ENCODE measurements around the gene AGAP2.
"Not testable (repeated sequence)": the region's sequence is repeated elsewhere in the genome, so short reads cannot be mapped to it uniquely, and the experiment has no call there.

AGAP2 gene

GRCh38 chr12:57721846-57722608 lies 16.5 kb downstream of the AGAP2 start:
- peaks cover 32 to 43% of the 10 kb centered on the region in 2 experiments for H3K36me3 ChIP-seq (ENCODE audit: control insufficient read depth in 1 of 2, insufficient read depth in 2 of 2, low read length in 2 of 2)
- no CpG with 5 or more reads among the region's 16 CpGs for WGBS (ENCODE audit: extremely low coverage, insufficient coverage, insufficient read length)
- H3K18ac ChIP-seq (ENCODE audit: low read length); H2AK5ac ChIP-seq (ENCODE audit: low read length); H2BK120ac ChIP-seq (ENCODE audit: insufficient read depth, low read length, poor library complexity); H3K4ac ChIP-seq (ENCODE audit: low read depth, low read length); DNase-seq; H4K8ac ChIP-seq (ENCODE audit: low read depth, low read length); H3K79me1 ChIP-seq (ENCODE audit: low read length); H3K4me2 ChIP-seq (ENCODE audit: low read length); H3K9ac ChIP-seq (ENCODE audit: low read length); H3K23ac ChIP-seq (ENCODE audit: low read length); H3K27ac ChIP-seq (ENCODE audit: low read depth, low read length); H3K4me3 ChIP-seq (ENCODE audit: low read depth, low read length); H3K14ac ChIP-seq (ENCODE audit: low read length); H2BK12ac ChIP-seq (ENCODE audit: low read length); H3K9me3 ChIP-seq (ENCODE audit: insufficient read depth, low read depth, low read length); H2AFZ ChIP-seq (ENCODE audit: insufficient read depth, low read length, poor library complexity); H2BK5ac ChIP-seq (ENCODE audit: low read depth, low read length, poor library complexity); H3K79me2 ChIP-seq (ENCODE audit: control insufficient read depth, insufficient read depth, low read length, poor library complexity); H4K12ac ChIP-seq (ENCODE audit: low read depth, low read length); H4K91ac ChIP-seq (ENCODE audit: low read depth, low read length): not testable (repeated sequence)
- H3K27me3 ChIP-seq (ENCODE audit: insufficient read depth, low read length) = peaks cover 12% of the 10 kb centered on the region
- H3K4me1 ChIP-seq (ENCODE audit: control insufficient read depth in 1 of 2, insufficient read depth in 2 of 2, low read length in 2 of 2) = peaks cover 7 to 12% of the 10 kb centered on the region in 2 experiments

GRCh38 chr12:57720606-57721595 lies 17.6 kb downstream of the AGAP2 start:
- Histone ChIP-seq H3K79me2 (ENCODE audit: control insufficient read depth, insufficient read depth, low read length, poor library complexity) (no peaks in the 10 kb centered on the region), H2AK5ac (ENCODE audit: low read length) (no peak overlapping the region), H4K8ac (ENCODE audit: low read depth, low read length) (no peak overlapping the region), H4K91ac (ENCODE audit: low read depth, low read length) (no peak overlapping the region), H3K9me3 (ENCODE audit: insufficient read depth, low read depth, low read length) (peaks cover 4% of the 10 kb centered on the region), H2AFZ (ENCODE audit: insufficient read depth, low read length, poor library complexity) (no peak overlapping the region), H3K4me2 (ENCODE audit: low read length) (no peak overlapping the region), H3K27ac (ENCODE audit: low read depth, low read length) (no peak overlapping the region), H3K4me3 (ENCODE audit: low read depth, low read length) (no peak overlapping the region), H3K14ac (ENCODE audit: low read length) (no peak overlapping the region), H4K12ac (ENCODE audit: low read depth, low read length) (no peak overlapping the region), H2BK5ac (ENCODE audit: low read depth, low read length, poor library complexity) (no peak overlapping the region), H3K36me3 (ENCODE audit: control insufficient read depth in 1 of 2, insufficient read depth in 2 of 2, low read length in 2 of 2) (peaks cover 39 to 51% of the 10 kb centered on the region in 2 experiments), H3K4ac (ENCODE audit: low read depth, low read length) (no peak overlapping the region), H3K9ac (ENCODE audit: low read length) (no peak overlapping the region), H3K27me3 (ENCODE audit: insufficient read depth, low read length) (peaks cover 2% of the 10 kb centered on the region), H3K23ac (ENCODE audit: low read length) (no peak overlapping the region), H3K79me1 (ENCODE audit: low read length) (no peaks in the 10 kb centered on the region), H3K18ac (ENCODE audit: low read length) (no peak overlapping the region), H2BK12ac (ENCODE audit: low read length) (no peak overlapping the region), H3K4me1 (ENCODE audit: control insufficient read depth in 1 of 2, insufficient read depth in 2 of 2, low read length in 2 of 2) (peaks cover 1% of the 10 kb centered on the region in 2 experiments), H2BK120ac (ENCODE audit: insufficient read depth, low read length, poor library complexity) (no peak overlapping the region)
- no CpG with 5 or more reads among the region's 11 CpGs for WGBS (ENCODE audit: extremely low coverage, insufficient coverage, insufficient read length)
- DNase-seq = no peak

GRCh38 chr12:57719777-57720605 lies 18.6 kb downstream of the AGAP2 start:
- Histone ChIP-seq H3K4me2 (ENCODE audit: low read length) (no peak overlapping the region), H2BK12ac (ENCODE audit: low read length) (no peak overlapping the region), H2AK5ac (ENCODE audit: low read length) (no peak overlapping the region), H2BK120ac (ENCODE audit: insufficient read depth, low read length, poor library complexity) (no peak overlapping the region), H3K9me3 (ENCODE audit: insufficient read depth, low read depth, low read length) (peaks cover 4% of the 10 kb centered on the region), H3K79me1 (ENCODE audit: low read length) (no peaks in the 10 kb centered on the region), H3K9ac (ENCODE audit: low read length) (no peak overlapping the region), H3K27ac (ENCODE audit: low read depth, low read length) (no peak overlapping the region), H2BK5ac (ENCODE audit: low read depth, low read length, poor library complexity) (no peak overlapping the region), H3K36me3 (ENCODE audit: control insufficient read depth in 1 of 2, insufficient read depth in 2 of 2, low read length in 2 of 2) (peaks cover 43 to 58% of the 10 kb centered on the region in 2 experiments), H3K79me2 (ENCODE audit: control insufficient read depth, insufficient read depth, low read length, poor library complexity) (no peaks in the 10 kb centered on the region), H3K27me3 (ENCODE audit: insufficient read depth, low read length) (peaks cover 2% of the 10 kb centered on the region), H3K14ac (ENCODE audit: low read length) (no peak overlapping the region), H3K4me1 (ENCODE audit: control insufficient read depth in 1 of 2, insufficient read depth in 2 of 2, low read length in 2 of 2) (no peaks in the 10 kb centered on the region), H3K23ac (ENCODE audit: low read length) (no peak overlapping the region), H2AFZ (ENCODE audit: insufficient read depth, low read length, poor library complexity) (no peak overlapping the region), H4K12ac (ENCODE audit: low read depth, low read length) (no peak overlapping the region), H3K18ac (ENCODE audit: low read length) (no peak overlapping the region), H3K4ac (ENCODE audit: low read depth, low read length) (no peak overlapping the region), H4K8ac (ENCODE audit: low read depth, low read length) (no peak overlapping the region), H4K91ac (ENCODE audit: low read depth, low read length) (no peak overlapping the region), H3K4me3 (ENCODE audit: low read depth, low read length) (no peak overlapping the region)
- no peak for DNase-seq
- WGBS (ENCODE audit: extremely low coverage, insufficient coverage, insufficient read length) = no CpG with 5 or more reads among the region's 20 CpGs

All from trophoblast cell (in vitro differentiated cells and primary cell).